Activated naive CD4-positive, alpha-beta T cell treated with anti-CD3 and anti-CD28 coated beads, Interleukin-2, amount 10 ng/mL, durations not matched to agents 7 days and 5 days (primary cell): ENCODE results near the gene ZNF497.
"Not testable (repeated sequence)": the region's sequence is repeated elsewhere in the genome, so short reads cannot be mapped to it uniquely, and the experiment has no call there.

Experiments
- CTCF ChIA-PET: fragments of 350-600 bp; sonication (Branson Sonifier 250); formaldehyde crosslinking; loops from one replicate; lab custom pipeline; 2021; ENCODE audit warnings: antibody characterized with exemption; lab: Charles Lee
- DNase-seq: peaks from one replicate; pipeline ENCODE4 v3.0.0-alpha.2; 2020
- H3K27ac Mint-ChIP-seq: one replicate; pipeline ENCODE4 v1.8.0; 2021; ENCODE audit warnings: mild to moderate bottlenecking, moderate library complexity, mixed read lengths
- H3K27me3 Mint-ChIP-seq: one replicate; pipeline ENCODE4 v1.8.0; 2021; ENCODE audit warnings: mild to moderate bottlenecking, mixed read lengths
- H3K36me3 Mint-ChIP-seq: one replicate; pipeline ENCODE4 v1.8.0; 2021; ENCODE audit warnings: mixed read lengths
- H3K4me1 Mint-ChIP-seq: one replicate; pipeline ENCODE4 v1.8.0; 2021; ENCODE audit warnings: mixed read lengths
- H3K4me3 Mint-ChIP-seq: one replicate; pipeline ENCODE4 v1.8.0; 2021; ENCODE audit warnings: mild to moderate bottlenecking, moderate library complexity, mixed read lengths
- H3K9me3 Mint-ChIP-seq: one replicate; pipeline ENCODE4 v1.8.0; 2021; ENCODE audit warnings: mixed read lengths

ZNF497 gene

DNA sequence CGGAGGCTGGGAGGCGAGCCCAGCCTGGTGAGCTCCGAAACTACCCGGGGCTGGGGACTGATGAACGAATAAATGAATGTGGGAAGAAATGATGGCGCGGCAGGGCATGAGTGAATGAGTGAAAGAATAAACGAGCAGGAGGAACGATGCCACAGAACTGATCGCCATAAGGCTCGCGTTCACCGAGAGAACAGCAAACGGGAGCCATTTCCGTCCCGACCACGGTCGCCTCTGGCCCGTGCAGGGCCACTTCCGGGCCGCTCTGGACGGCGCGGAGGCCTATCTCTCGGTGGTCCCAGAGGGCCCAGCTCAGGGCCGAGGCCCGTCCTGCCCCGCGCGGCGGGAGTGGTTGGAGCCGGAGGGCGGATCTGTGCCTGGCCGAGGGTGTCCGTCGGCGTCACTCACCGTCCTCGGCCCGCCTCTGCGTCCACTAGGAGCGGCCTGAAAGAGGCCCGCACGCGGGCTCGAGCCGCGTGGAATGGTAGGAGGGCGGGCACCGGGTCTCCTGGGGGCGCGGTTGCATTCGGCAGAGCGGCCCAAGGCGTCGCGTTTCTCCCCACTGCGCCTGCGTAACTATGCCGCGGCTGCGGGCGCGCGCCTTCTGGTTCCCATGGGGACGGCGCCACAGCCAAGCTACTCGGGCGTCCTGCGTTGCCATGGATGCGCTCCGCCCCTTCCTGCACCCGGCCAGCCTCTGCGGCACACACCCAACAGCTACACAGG is at the start of gene ZNF497:
ZNF497 (minus strand) TSS at position 480 of the 723 bp plus-strand sequence. CDS start 5,116 bp downstream, outside the sequence.
- peak; percentile 98 for DNase-seq
- Mint-ChIP-seq H3K4me3 (peak within 1 kb of the TSS; percentile 79), H3K27me3 (peaks cover 11% of the 10 kb centered on the region), H3K4me1 (peaks cover 24% of the 10 kb centered on the region), H3K27ac (peak within 1 kb of the TSS; percentile 86), H3K36me3 (no peaks in the 10 kb centered on the region), H3K9me3 (no peaks in the 10 kb centered on the region)
- CTCF ChIA-PET: interaction anchor here (0.7 to 1.8 kb wide), 5 partner anchors 12 to 218 kb away, joined by 3 to 5 read pairs (median 4); partner anchors contain the start of genes ZNF324B and ZNF544

GRCh38 chr19:58409010-58409790 is 46.6 kb upstream of the ZNF497 start:
- Mint-ChIP-seq H3K36me3 (peaks cover 12% of the 10 kb centered on the region), H3K27me3 (no peaks in the 10 kb centered on the region), H3K27ac (peak overlapping the region; percentile 16), H3K4me1 (peaks cover 33% of the 10 kb centered on the region), H3K9me3 (no peaks in the 10 kb centered on the region), H3K4me3 (peak overlapping the region; percentile 95)
- CTCF ChIA-PET: interaction anchor here (0.7 kb wide), 1 partner anchor 42 kb away, joined by 3 read pairs; the partner anchor contains the start of gene ZNF324B
- peak; percentile 41 for DNase-seq

DNA sequence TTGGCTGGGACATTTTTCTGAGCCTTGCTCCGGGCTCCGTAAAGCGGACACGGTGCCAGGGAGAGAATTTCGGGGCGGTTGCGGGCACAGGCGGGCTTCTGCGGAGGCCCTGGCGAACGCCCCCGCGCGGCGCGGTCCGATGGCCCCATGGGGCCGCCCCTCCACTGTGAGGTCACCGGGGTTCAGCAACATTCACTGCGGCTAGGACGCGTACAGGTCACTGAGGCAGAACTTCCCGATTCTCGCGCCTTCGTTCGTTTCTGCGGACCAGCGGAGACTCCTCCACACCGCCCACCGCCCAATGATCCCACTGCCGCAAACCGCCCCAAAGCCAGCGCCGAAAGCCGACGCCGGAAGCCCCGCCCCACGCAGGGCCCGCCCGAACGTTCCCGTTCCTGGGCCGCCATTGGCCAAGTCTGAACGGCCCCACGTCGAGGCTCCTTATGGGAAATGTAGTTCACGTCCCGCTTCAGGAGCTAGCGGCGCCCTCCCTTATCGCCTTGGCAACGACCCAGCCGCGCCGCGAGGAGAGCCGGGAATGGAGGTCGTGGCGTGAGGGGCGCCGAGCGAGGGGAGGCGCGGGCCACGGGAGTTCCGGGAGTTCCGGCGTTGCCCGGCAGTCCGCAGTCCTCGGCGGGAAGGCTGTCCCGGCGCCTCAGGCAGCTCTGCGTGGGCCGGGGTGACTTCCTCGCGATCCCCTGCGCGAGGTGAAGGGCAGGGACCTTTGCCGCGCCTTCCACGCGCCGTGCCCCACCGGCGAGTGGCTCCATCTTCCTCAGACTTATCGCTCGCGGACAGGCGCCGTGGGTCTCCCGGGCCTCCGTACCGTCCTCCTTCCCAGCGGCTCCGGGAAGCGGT is 45.8 kb upstream of the ZNF497 start, which contains the start of gene ZNF584:
ZNF584 (plus strand) TSS at position 498 of the 858 bp plus-strand sequence. CDS start 499 bp downstream, outside the sequence.
- CTCF ChIA-PET: interaction anchor here (0.7 kb wide), 1 partner anchor 43 kb away, joined by 3 read pairs; the partner anchor contains the start of gene ZNF324B
- Mint-ChIP-seq H3K27ac (peak within 1 kb of the TSS; percentile 93), H3K4me1 (peaks cover 40% of the 10 kb centered on the region), H3K4me3 (peak within 1 kb of the TSS; percentile 95), H3K36me3 (peaks cover 14% of the 10 kb centered on the region), H3K27me3 (no peaks in the 10 kb centered on the region), H3K9me3 (no peaks in the 10 kb centered on the region)
- DNase-seq: peak; percentile 97

GRCh38 chr19:58407658-58408151 is 45.2 kb upstream of the ZNF497 start:
- Mint-ChIP-seq H3K27ac (peak overlapping the region; percentile 93), H3K4me1 (peaks cover 45% of the 10 kb centered on the region), H3K27me3 (no peaks in the 10 kb centered on the region), H3K9me3 (no peaks in the 10 kb centered on the region), H3K36me3 (peaks cover 12% of the 10 kb centered on the region), H3K4me3 (peak overlapping the region; percentile 95)
- DNase-seq: no peak
- CTCF ChIA-PET: interaction anchor here (1.5 kb wide), 2 partner anchors 55 to 186 kb away, joined by 4 read pairs; no protein-coding TSS in a partner anchor

GRCh38 chr19:58406818-58407657 is 44.5 kb upstream of the ZNF497 start:
- CTCF ChIA-PET: interaction anchor here (1.5 kb wide), 2 partner anchors 56 to 186 kb away, joined by 4 read pairs; no protein-coding TSS in a partner anchor
- H3K36me3 Mint-ChIP-seq: peaks cover 10% of the 10 kb centered on the region
- DNase-seq: no peak
- H3K27me3 Mint-ChIP-seq: no peaks in the 10 kb centered on the region
- no peaks in the 10 kb centered on the region for H3K9me3 Mint-ChIP-seq
- H3K4me3 Mint-ChIP-seq: peak overlapping the region; percentile 95
- peaks cover 45% of the 10 kb centered on the region for H3K4me1 Mint-ChIP-seq
- H3K27ac Mint-ChIP-seq: peak overlapping the region; percentile 93

DNA sequence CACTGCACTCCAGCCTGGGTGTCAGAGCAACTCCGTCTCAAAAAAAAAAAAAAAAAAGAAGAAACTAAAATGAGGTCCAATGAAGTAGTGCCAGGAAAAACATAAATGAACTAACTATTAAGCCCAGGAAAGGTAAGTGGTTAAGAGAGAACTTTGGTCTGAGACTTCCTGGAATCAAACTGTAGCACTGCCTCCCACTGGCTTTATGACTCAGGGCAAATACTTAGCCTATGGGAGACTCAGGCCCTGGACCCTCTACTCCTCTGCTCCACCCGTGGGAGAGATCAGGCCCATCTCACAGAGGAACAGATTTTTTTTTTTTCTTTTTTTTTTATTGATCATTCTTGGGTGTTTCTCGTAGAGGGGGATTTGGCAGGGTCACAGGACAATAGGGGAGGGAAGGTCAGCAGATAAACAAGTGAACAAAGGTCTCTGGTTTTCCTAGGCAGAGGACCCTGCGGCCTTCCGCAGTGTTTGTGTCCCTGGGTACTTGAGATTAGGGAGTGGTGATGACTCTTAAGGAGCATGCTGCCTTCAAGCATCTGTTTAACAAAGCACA is 41.4 kb upstream of the ZNF497 start:
- DNase-seq, H3K27ac Mint-ChIP-seq, H3K4me3 Mint-ChIP-seq, H3K9me3 Mint-ChIP-seq, H3K36me3 Mint-ChIP-seq: not testable (repeated sequence)
- CTCF ChIA-PET: interaction anchor here (0.6 kb wide), 1 partner anchor 87 kb away, joined by 5 read pairs; no protein-coding TSS in a partner anchor
- Mint-ChIP-seq H3K4me1 (peaks cover 50% of the 10 kb centered on the region), H3K27me3 (peaks cover 12% of the 10 kb centered on the region)

GRCh38 chr19:58401840-58402421 is 39.4 kb upstream of the ZNF497 start:
- CTCF ChIA-PET: interaction anchor here (0.7 kb wide), 1 partner anchor 20 kb away, joined by 3 read pairs; no protein-coding TSS in a partner anchor

DNA sequence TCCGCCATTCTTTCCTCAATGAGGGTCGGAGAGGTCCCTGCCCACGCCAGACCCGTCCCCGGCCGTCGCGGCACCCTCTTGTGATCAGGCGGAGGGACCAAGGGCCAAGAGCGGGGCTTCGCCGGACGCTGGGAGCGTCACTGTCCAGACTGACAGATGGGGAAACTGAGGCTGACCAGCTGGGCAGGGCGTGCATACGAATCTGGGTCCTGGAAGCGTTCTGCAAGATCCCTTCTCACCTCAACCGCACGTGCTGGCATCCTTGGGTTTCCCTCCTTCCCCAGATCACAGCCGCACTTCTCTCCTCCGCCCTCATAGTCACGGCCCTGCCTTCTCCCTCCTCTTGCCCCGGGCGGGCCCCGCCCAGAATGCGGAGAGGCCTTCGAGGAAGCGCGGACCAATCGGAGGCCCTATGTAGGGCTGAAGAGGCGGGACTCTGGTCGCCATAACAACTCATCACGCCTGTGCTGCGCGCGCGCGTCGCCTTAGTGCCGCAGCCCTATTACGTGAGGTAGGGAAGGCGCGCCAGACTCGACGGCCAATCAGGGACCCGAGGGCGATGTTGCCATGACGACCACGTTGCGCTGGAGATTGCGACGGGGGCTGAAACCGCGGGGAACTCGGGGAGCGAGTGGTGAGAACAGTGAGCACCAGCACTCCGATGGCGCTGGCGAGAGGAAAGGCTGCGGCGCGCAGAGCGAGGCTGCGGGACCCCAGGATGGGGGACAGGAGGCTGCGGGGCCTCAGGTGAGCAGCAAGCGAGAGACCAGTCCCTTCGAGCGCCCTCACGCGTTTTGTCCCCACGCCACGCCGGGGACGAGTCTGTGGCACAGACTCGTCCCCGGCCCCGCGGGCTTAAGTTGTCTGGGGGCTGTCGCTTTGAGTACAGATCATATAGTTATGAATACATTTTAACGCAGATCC is 38.6 kb upstream of the ZNF497 start:
- peaks cover 2% of the 10 kb centered on the region for H3K36me3 Mint-ChIP-seq
- H3K27me3 Mint-ChIP-seq: peaks cover 34% of the 10 kb centered on the region
- CTCF ChIA-PET: interaction anchor here (1.0 kb wide), 1 partner anchor 113 kb away, joined by 3 read pairs; no protein-coding TSS in a partner anchor
- peaks cover 29% of the 10 kb centered on the region for H3K4me1 Mint-ChIP-seq
- H3K4me3 Mint-ChIP-seq: peak overlapping the region; percentile 92
- peak; percentile 100 for DNase-seq
- H3K27ac Mint-ChIP-seq: peak overlapping the region; percentile 93
- no peaks in the 10 kb centered on the region for H3K9me3 Mint-ChIP-seq

More at GRCh38 chr19:58401840-58402421, 39.4 kb upstream of the ZNF497 start:
- Mint-ChIP-seq H3K27ac (no peak overlapping the region), H3K9me3 (no peaks in the 10 kb centered on the region), H3K36me3 (peaks cover 4% of the 10 kb centered on the region), H3K4me3 (peak overlapping the region; percentile 57), H3K4me1 (peaks cover 36% of the 10 kb centered on the region), H3K27me3 (peaks cover 27% of the 10 kb centered on the region)
- DNase-seq: peak; percentile 45

- Mint-ChIP-seq H3K27me3 (peaks cover 41% of the 10 kb centered on the region), H3K9me3 (no peaks in the 10 kb centered on the region), H3K27ac (no peak overlapping the region), H3K4me3 (peak overlapping the region; percentile 92), H3K4me1 (peaks cover 29% of the 10 kb centered on the region), H3K36me3 (peaks cover 5% of the 10 kb centered on the region)
- no peak for DNase-seq
- CTCF ChIA-PET: interaction anchor here (1.0 kb wide), 1 partner anchor 114 kb away, joined by 3 read pairs; no protein-coding TSS in a partner anchor
Measured at GRCh38 chr19:58400316-58400915, 37.9 kb upstream of the ZNF497 start.

DNA sequence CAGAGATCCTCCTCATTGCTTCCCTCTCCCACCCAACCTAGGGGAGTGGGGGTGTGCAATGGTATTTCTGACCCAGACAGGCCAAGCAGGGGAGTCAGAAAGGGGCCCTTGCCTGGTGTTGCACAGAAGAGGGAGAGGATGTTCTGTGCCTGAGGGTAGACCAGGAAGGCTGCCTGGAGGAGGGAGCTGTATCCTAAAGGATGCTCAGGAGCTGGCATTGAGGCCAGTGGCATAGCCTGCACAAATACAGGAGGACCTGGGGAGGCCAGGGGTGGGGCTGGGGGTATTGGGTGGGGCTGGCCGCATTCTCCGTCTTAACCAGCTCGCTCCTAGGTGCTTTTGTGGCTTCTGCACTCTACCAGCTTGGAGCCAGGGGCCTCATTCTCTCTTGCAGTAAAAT is 37.4 kb upstream of the ZNF497 start:
- Mint-ChIP-seq H3K27ac (no peak overlapping the region), H3K9me3 (no peaks in the 10 kb centered on the region), H3K4me3 (peak overlapping the region; percentile 43), H3K36me3 (peaks cover 7% of the 10 kb centered on the region), H3K4me1 (peaks cover 30% of the 10 kb centered on the region), H3K27me3 (peaks cover 46% of the 10 kb centered on the region)
- DNase-seq: no peak
- CTCF ChIA-PET: interaction anchor here (1.0 kb wide), 1 partner anchor 114 kb away, joined by 3 read pairs; no protein-coding TSS in a partner anchor

DNA sequence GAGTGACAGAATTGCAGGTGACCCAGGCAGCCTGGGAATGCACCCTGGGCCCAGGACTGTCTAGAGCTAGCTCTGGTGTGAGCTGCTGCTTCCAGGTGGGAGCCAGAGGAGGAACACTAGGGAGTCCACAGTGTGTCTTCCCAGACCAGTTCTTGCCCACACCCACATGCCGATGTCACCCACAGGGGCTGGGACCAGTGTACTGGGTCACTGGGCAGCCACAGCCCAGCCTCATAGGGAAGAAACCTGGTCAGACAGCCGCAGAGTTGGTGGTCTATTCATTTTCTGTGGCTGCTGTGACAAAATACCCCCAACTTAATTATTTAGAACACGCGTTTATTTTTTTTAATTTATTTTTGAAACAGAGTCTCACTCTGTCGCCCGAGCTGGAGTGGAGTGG is 36.0 kb upstream of the ZNF497 start:
- H3K4me1 Mint-ChIP-seq: peaks cover 30% of the 10 kb centered on the region
- H3K27ac Mint-ChIP-seq: no peak overlapping the region
- H3K36me3 Mint-ChIP-seq: peaks cover 19% of the 10 kb centered on the region
- CTCF ChIA-PET: no interaction called here
- H3K4me3 Mint-ChIP-seq: no peak overlapping the region
- no peak for DNase-seq
- peaks cover 53% of the 10 kb centered on the region for H3K27me3 Mint-ChIP-seq
- H3K9me3 Mint-ChIP-seq: no peaks in the 10 kb centered on the region
